GM23338 (cell line): ENCODE measurements around the gene TRIM67. TPM values are rescaled to one million over a fixed set of nuclear protein-coding genes. Genes with fewer than 3 reads are reported as not detected.

Experiments
- ATAC-seq: fragments of 200-7000 bp; cut with Tn5 transposase; 3 replicates; pipeline ENCODE4 v1.9.1; 2020
- DNase-seq: peaks from one replicate; pipeline ENCODE4 v3.0.0-alpha.2; 2015; ENCODE audit warnings: low spot score
- H2AFZ ChIP-seq: fragments of 200-600 bp; sonication (generic); 2 replicates; pipeline ENCODE4 v1.8.0; 2016; ENCODE audit warnings: antibody characterized with exemption, mild to moderate bottlenecking, moderate library complexity
- H3F3A ChIP-seq: fragments of 200-600 bp; sonication (generic); replicated peaks from 2 replicates; pipeline ENCODE4 v1.8.0; 2017; ENCODE audit warnings: antibody characterized with exemption, mixed run types, low read depth
- H3K27ac ChIP-seq: fragments of 200-600 bp; sonication (generic); 2 replicates; pipeline ENCODE4 v1.6.1; 2016; ENCODE audit warnings: low read depth
- H3K27me3 ChIP-seq: fragments of 200-600 bp; sonication (generic); 2 replicates; pipeline ENCODE4 v1.8.0; 2016; ENCODE audit warnings: mild to moderate bottlenecking, mixed run types, moderate library complexity; ENCODE audit not compliant: insufficient read depth
- H3K36me3 ChIP-seq: fragments of 200-600 bp; sonication (generic); 2 replicates; pipeline ENCODE4 v1.8.0; 2016; ENCODE audit warnings: mild to moderate bottlenecking; ENCODE audit not compliant: insufficient read depth
- H3K4me1 ChIP-seq: fragments of 200-600 bp; sonication (generic); 2 replicates; pipeline ENCODE4 v1.8.0; 2016; ENCODE audit warnings: mild to moderate bottlenecking, moderate library complexity; ENCODE audit not compliant: insufficient read depth
- H3K4me2 ChIP-seq: fragments of 200-600 bp; sonication (generic); 2 replicates; pipeline ENCODE4 v1.7.1; 2017; ENCODE audit warnings: mixed run types
- H3K4me3 ChIP-seq: fragments of 200-600 bp; sonication (generic); 2 replicates; pipeline ENCODE4 v1.6.1; 2016; ENCODE audit warnings: mixed run types
- H3K79me2 ChIP-seq: fragments of 200-600 bp; sonication (generic); replicated peaks from 2 replicates; pipeline ENCODE4 v1.8.0; 2017; ENCODE audit warnings: mild to moderate bottlenecking; ENCODE audit not compliant: insufficient read depth
- H3K9me2 ChIP-seq: fragments of 200-600 bp; sonication (generic); 2 replicates; pipeline ENCODE4 v1.8.0; 2017; ENCODE audit not compliant: insufficient read depth
- H4K20me1 ChIP-seq: fragments of 200-600 bp; sonication (generic); replicated peaks from 2 replicates; pipeline ENCODE4 v1.8.0; 2017; ENCODE audit warnings: mild to moderate bottlenecking; ENCODE audit not compliant: insufficient read depth
- H3K27ac Mint-ChIP-seq: 2 replicates; pipeline ENCODE4 v1.8.0; 2020; ENCODE audit warnings: inconsistent platforms, mild to moderate bottlenecking, moderate library complexity, mixed read lengths
- H3K27me3 Mint-ChIP-seq: 3 replicates; pipeline ENCODE4 v1.8.0; 2022; ENCODE audit warnings: low read depth, mild to moderate bottlenecking, moderate library complexity, mixed read lengths, inconsistent platforms; ENCODE audit not compliant: insufficient read depth, poor library complexity
- H3K36me3 Mint-ChIP-seq: 3 replicates; pipeline ENCODE4 v1.8.0; 2021; ENCODE audit warnings: low read depth, mild to moderate bottlenecking, inconsistent platforms, moderate library complexity, mixed read lengths
- H3K4me1 Mint-ChIP-seq: 3 replicates; pipeline ENCODE4 v1.8.0; 2020; ENCODE audit warnings: mild to moderate bottlenecking, inconsistent platforms, mixed read lengths
- H3K4me3 Mint-ChIP-seq: 3 replicates; pipeline ENCODE4 v1.8.0; 2021; ENCODE audit warnings: moderate library complexity, mild to moderate bottlenecking, inconsistent platforms, mixed read lengths
- H3K9me3 Mint-ChIP-seq: 3 replicates; pipeline ENCODE4 v1.8.0; 2020; ENCODE audit warnings: moderate library complexity, mild to moderate bottlenecking, inconsistent platforms, mixed read lengths
- CREB1 ChIP-seq: fragments of 250-450 bp; sonication (Bioruptor Pico); IDR thresholded peaks from 2 replicates; pipeline ENCODE4 v1.5.0; 2020; ENCODE audit warnings: low read depth, mild to moderate bottlenecking, moderate library complexity
- EZH2 ChIP-seq: fragments of 200-600 bp; sonication (generic); IDR thresholded peaks from one replicate; pipeline ENCODE4 v1.8.0; 2017; ENCODE audit warnings: antibody characterized with exemption, mild to moderate bottlenecking, low read depth; ENCODE audit not compliant: unreplicated experiment
- EZH2phosphoT487 ChIP-seq: fragments of 200-600 bp; sonication (generic); IDR thresholded peaks from one replicate; pipeline ENCODE4 v1.8.1; 2018; ENCODE audit warnings: antibody characterized with exemption; ENCODE audit not compliant: unreplicated experiment
- JUNB ChIP-seq: IDR thresholded peaks from one replicate; pipeline ENCODE4 v1.6.1; 2016; ENCODE audit warnings: antibody characterized with exemption; ENCODE audit not compliant: unreplicated experiment
- NANOG ChIP-seq: IDR thresholded peaks from 2 replicates; pipeline ENCODE4 v1.6.1; 2016; ENCODE audit warnings: antibody characterized with exemption, borderline replicate concordance
- POLR2AphosphoS5 ChIP-seq: IDR thresholded peaks from 2 replicates; pipeline ENCODE4 v1.6.1; 2016; ENCODE audit warnings: antibody characterized with exemption, low read depth
- STAT1 ChIP-seq: IDR thresholded peaks from one replicate; pipeline ENCODE4 v1.6.1; 2016; ENCODE audit warnings: antibody characterized with exemption; ENCODE audit not compliant: unreplicated experiment
- ZNF114 ChIP-seq: fragments of 250-450 bp; sonication (Bioruptor Pico); IDR thresholded peaks from 2 replicates; pipeline ENCODE4 v1.5.0; 2020; ENCODE audit warnings: mild to moderate bottlenecking, moderate library complexity
- ZNF331 ChIP-seq: fragments of 250-450 bp; sonication (Bioruptor Pico); IDR thresholded peaks from 2 replicates; pipeline ENCODE4 v1.5.0; 2020; ENCODE audit warnings: low read depth, mild to moderate bottlenecking, moderate library complexity
- polyA plus RNA-seq: library from polyadenylated mRNA; unstranded; fragments of >200 nt; fragmentation: Nextera tagmentation; extraction: Ambion mirVana; gene quantifications from 2 replicates; pipeline ENCODE4 v1.2.1, GENCODE V29; 2016
- total RNA-seq: library from RNA; depleted of rRNA; stranded (reverse); fragments of >200 nt; shearing (Covaris generic); gene quantifications from 2 replicates; pipeline ENCODE4 v1.2.3, GENCODE V29; 2014
- TF ChIP-seq, protein P1 (sequence below): fragments of 250-450 bp; sonication (Bioruptor Pico); IDR thresholded peaks from 2 replicates; pipeline ENCODE4 v1.5.0; 2020; ENCODE audit warnings: mild to moderate bottlenecking, moderate library complexity
- TF ChIP-seq, protein P2 (sequence below): IDR thresholded peaks from one replicate; pipeline ENCODE4 v1.6.1; 2018; ENCODE audit warnings: antibody characterized with exemption; ENCODE audit not compliant: unreplicated experiment
- TF ChIP-seq, protein P3 (sequence below), 2 experiments: fragments of 200-600 bp in 1 of 2; sonication (generic) in 1 of 2; conservative IDR thresholded peaks; 2 replicates each; pipeline versions ENCODE4 v1.5.1 to v1.6.1; 2016 to 2017; ENCODE audit warnings: antibody characterized with exemption in 2 of 2, low read depth in 2 of 2, mild to moderate bottlenecking in 2 of 2, moderate library complexity in 1 of 2
- TF ChIP-seq, protein P4 (sequence below): IDR thresholded peaks from 2 replicates; pipeline ENCODE4 v1.6.1; 2016; ENCODE audit warnings: antibody characterized with exemption

TRIM67 gene
- total and polyA plus RNA-seq, 2 experiments from 2014 or later: 0.03 TPM; not detected in 1

DNA sequence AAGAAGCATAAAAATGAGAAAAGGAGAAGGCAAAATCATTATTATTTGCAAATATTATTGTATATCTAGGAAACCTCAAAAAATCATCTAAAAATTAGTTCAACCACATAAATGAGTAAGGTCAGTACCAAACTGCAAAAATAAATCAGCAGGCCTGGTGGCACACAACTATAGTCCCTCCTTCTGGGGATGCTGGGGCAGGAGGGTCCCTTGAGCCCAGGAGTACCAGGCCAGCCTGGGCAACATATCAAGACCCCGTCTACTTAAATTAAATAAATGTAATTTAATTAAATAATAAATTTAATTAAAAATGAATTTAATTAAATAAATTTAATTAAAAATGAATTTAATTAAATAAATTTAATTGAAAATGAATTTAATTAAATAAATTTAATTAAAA, 40.3 kb upstream of the TRIM67 start:
- peaks cover 2% of the 10 kb centered on the region for H3K27me3 Mint-ChIP-seq
- TF ChIP-seq, protein P1, sequence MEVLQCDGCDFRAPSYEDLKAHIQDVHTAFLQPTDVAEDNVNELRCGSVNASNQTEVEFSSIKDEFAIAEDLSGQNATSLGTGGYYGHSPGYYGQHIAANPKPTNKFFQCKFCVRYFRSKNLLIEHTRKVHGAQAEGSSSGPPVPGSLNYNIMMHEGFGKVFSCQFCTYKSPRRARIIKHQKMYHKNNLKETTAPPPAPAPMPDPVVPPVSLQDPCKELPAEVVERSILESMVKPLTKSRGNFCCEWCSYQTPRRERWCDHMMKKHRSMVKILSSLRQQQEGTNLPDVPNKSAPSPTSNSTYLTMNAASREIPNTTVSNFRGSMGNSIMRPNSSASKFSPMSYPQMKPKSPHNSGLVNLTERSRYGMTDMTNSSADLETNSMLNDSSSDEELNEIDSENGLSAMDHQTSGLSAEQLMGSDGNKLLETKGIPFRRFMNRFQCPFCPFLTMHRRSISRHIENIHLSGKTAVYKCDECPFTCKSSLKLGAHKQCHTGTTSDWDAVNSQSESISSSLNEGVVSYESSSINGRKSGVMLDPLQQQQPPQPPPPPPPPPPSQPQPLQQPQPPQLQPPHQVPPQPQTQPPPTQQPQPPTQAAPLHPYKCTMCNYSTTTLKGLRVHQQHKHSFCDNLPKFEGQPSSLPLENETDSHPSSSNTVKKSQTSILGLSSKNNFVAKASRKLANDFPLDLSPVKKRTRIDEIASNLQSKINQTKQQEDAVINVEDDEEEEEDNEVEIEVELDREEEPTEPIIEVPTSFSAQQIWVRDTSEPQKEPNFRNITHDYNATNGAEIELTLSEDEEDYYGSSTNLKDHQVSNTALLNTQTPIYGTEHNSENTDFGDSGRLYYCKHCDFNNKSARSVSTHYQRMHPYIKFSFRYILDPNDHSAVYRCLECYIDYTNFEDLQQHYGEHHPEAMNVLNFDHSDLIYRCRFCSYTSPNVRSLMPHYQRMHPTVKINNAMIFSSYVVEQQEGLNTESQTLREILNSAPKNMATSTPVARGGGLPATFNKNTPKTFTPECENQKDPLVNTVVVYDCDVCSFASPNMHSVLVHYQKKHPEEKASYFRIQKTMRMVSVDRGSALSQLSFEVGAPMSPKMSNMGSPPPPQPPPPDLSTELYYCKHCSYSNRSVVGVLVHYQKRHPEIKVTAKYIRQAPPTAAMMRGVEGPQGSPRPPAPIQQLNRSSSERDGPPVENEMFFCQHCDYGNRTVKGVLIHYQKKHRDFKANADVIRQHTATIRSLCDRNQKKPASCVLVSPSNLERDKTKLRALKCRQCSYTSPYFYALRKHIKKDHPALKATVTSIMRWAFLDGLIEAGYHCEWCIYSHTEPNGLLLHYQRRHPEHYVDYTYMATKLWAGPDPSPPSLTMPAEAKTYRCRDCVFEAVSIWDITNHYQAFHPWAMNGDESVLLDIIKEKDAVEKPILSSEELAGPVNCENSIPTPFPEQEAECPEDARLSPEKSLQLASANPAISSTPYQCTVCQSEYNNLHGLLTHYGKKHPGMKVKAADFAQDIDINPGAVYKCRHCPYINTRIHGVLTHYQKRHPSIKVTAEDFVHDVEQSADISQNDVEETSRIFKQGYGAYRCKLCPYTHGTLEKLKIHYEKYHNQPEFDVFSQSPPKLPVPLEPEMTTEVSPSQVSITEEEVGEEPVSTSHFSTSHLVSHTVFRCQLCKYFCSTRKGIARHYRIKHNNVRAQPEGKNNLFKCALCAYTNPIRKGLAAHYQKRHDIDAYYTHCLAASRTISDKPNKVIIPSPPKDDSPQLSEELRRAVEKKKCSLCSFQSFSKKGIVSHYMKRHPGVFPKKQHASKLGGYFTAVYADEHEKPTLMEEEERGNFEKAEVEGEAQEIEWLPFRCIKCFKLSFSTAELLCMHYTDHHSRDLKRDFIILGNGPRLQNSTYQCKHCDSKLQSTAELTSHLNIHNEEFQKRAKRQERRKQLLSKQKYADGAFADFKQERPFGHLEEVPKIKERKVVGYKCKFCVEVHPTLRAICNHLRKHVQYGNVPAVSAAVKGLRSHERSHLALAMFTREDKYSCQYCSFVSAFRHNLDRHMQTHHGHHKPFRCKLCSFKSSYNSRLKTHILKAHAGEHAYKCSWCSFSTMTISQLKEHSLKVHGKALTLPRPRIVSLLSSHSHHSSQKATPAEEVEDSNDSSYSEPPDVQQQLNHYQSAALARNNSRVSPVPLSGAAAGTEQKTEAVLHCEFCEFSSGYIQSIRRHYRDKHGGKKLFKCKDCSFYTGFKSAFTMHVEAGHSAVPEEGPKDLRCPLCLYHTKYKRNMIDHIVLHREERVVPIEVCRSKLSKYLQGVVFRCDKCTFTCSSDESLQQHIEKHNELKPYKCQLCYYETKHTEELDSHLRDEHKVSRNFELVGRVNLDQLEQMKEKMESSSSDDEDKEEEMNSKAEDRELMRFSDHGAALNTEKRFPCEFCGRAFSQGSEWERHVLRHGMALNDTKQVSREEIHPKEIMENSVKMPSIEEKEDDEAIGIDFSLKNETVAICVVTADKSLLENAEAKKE (CRISPR knock-in tag): no peak
- TF ChIP-seq JUNB: no peak
- TF ChIP-seq, protein P2, sequence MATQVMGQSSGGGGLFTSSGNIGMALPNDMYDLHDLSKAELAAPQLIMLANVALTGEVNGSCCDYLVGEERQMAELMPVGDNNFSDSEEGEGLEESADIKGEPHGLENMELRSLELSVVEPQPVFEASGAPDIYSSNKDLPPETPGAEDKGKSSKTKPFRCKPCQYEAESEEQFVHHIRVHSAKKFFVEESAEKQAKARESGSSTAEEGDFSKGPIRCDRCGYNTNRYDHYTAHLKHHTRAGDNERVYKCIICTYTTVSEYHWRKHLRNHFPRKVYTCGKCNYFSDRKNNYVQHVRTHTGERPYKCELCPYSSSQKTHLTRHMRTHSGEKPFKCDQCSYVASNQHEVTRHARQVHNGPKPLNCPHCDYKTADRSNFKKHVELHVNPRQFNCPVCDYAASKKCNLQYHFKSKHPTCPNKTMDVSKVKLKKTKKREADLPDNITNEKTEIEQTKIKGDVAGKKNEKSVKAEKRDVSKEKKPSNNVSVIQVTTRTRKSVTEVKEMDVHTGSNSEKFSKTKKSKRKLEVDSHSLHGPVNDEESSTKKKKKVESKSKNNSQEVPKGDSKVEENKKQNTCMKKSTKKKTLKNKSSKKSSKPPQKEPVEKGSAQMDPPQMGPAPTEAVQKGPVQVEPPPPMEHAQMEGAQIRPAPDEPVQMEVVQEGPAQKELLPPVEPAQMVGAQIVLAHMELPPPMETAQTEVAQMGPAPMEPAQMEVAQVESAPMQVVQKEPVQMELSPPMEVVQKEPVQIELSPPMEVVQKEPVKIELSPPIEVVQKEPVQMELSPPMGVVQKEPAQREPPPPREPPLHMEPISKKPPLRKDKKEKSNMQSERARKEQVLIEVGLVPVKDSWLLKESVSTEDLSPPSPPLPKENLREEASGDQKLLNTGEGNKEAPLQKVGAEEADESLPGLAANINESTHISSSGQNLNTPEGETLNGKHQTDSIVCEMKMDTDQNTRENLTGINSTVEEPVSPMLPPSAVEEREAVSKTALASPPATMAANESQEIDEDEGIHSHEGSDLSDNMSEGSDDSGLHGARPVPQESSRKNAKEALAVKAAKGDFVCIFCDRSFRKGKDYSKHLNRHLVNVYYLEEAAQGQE: no peak
- TF ChIP-seq ZNF114 (CRISPR knock-in tag): no peak
- TF ChIP-seq STAT1: no peak
- TF ChIP-seq CREB1 (CRISPR knock-in tag): no peak
- TF ChIP-seq POLR2AphosphoS5: no peak
- TF ChIP-seq ZNF331: no peak
- no peak for TF ChIP-seq EZH2
- no peak for TF ChIP-seq EZH2phosphoT487
- TF ChIP-seq, protein P3, sequence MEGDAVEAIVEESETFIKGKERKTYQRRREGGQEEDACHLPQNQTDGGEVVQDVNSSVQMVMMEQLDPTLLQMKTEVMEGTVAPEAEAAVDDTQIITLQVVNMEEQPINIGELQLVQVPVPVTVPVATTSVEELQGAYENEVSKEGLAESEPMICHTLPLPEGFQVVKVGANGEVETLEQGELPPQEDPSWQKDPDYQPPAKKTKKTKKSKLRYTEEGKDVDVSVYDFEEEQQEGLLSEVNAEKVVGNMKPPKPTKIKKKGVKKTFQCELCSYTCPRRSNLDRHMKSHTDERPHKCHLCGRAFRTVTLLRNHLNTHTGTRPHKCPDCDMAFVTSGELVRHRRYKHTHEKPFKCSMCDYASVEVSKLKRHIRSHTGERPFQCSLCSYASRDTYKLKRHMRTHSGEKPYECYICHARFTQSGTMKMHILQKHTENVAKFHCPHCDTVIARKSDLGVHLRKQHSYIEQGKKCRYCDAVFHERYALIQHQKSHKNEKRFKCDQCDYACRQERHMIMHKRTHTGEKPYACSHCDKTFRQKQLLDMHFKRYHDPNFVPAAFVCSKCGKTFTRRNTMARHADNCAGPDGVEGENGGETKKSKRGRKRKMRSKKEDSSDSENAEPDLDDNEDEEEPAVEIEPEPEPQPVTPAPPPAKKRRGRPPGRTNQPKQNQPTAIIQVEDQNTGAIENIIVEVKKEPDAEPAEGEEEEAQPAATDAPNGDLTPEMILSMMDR (conservative IDR thresholded peaks at IDR 0.05; ENCODE audit: low read depth in 2 of 2): no peak
- TF ChIP-seq, protein P4, sequence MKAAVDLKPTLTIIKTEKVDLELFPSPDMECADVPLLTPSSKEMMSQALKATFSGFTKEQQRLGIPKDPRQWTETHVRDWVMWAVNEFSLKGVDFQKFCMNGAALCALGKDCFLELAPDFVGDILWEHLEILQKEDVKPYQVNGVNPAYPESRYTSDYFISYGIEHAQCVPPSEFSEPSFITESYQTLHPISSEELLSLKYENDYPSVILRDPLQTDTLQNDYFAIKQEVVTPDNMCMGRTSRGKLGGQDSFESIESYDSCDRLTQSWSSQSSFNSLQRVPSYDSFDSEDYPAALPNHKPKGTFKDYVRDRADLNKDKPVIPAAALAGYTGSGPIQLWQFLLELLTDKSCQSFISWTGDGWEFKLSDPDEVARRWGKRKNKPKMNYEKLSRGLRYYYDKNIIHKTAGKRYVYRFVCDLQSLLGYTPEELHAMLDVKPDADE: no peak
- no peak for TF ChIP-seq NANOG
- ATAC-seq (no peak), DNase-seq (no peak)
- H3K36me3 Mint-ChIP-seq: no peaks in the 10 kb centered on the region
- Histone ChIP-seq H4K20me1 (no peaks in the 10 kb centered on the region), H3F3A (no peaks in the 10 kb centered on the region), H2AFZ (no peak overlapping the region), H3K4me3 (no peak overlapping the region), H3K4me1 (no peaks in the 10 kb centered on the region), H3K4me2 (no peak overlapping the region), H3K36me3 (no peaks in the 10 kb centered on the region), H3K9me2 (0 out of 2 replicates have a peak, but pooled peaks cover 3% of the 10 kb centered on the region), H3K27ac (no peak overlapping the region), H3K27me3 (no peaks in the 10 kb centered on the region), H3K79me2 (no peaks in the 10 kb centered on the region)
- no peak overlapping the region for H3K4me3 Mint-ChIP-seq
- H3K4me1 Mint-ChIP-seq: peaks cover 2% of the 10 kb centered on the region; the same call in 2 of the 3 replicates
- H3K9me3 Mint-ChIP-seq: no peaks in the 10 kb centered on the region; the same call in 2 of the 3 replicates
- H3K27ac Mint-ChIP-seq: no peak overlapping the region
